Neuronal stem cell (in vitro differentiated cells): ENCODE data around the gene IRAK1.
A peak's percentile ranks its signal among the peaks of the same experiment; 100 is the strongest.

ENCODE experiments used
- DNase-seq: peaks from one replicate; pipeline ENCODE4 v3.0.0-alpha.2; 2013; ENCODE audit warnings: low spot score
- H2AFZ ChIP-seq: one replicate; pipeline ENCODE4 v1.6.1; 2013; ENCODE audit warnings: mild to moderate bottlenecking, low read length, inconsistent platforms
- H2AK5ac ChIP-seq: 2 replicates; pipeline ENCODE4 v1.6.1; 2013; ENCODE audit warnings: low read depth, mild to moderate bottlenecking, inconsistent platforms, low read length, moderate library complexity, mixed read lengths
- H2BK120ac ChIP-seq: 2 replicates; pipeline ENCODE4 v1.6.1; 2013; ENCODE audit warnings: low read depth, mild to moderate bottlenecking, inconsistent platforms, low read length, moderate library complexity, mixed read lengths
- H2BK12ac ChIP-seq: one replicate; pipeline ENCODE4 v1.6.1; 2013; ENCODE audit warnings: low read length, inconsistent platforms
- H2BK15ac ChIP-seq: 2 replicates; pipeline ENCODE4 v1.6.1; 2013; ENCODE audit warnings: mild to moderate bottlenecking, low read length, inconsistent platforms, mixed read lengths
- H2BK5ac ChIP-seq: one replicate; pipeline ENCODE4 v1.6.1; 2013; ENCODE audit warnings: inconsistent platforms, mild to moderate bottlenecking, low read length, moderate library complexity
- H3K14ac ChIP-seq: one replicate; pipeline ENCODE4 v1.6.1; 2013; ENCODE audit warnings: low read length, inconsistent platforms
- H3K18ac ChIP-seq: 2 replicates; pipeline ENCODE4 v1.6.1; 2013; ENCODE audit warnings: low read length, inconsistent platforms
- H3K23ac ChIP-seq: 2 replicates; pipeline ENCODE4 v1.6.1; 2013; ENCODE audit warnings: low read depth, mild to moderate bottlenecking, mixed read lengths, low read length, inconsistent platforms; ENCODE audit not compliant: poor library complexity
- H3K27ac ChIP-seq: replicated peaks from 3 replicates; pipeline ENCODE4 v1.5.1; 2013; ENCODE audit warnings: low read length, inconsistent platforms
- H3K27me3 ChIP-seq, 3 experiments: 2 replicates each; pipeline ENCODE4 v1.6.1; 2013; ENCODE audit warnings: low read length in 3 of 3, mild to moderate bottlenecking in 2 of 3, inconsistent platforms in 1 of 3, low read depth in 1 of 3, mixed read lengths in 1 of 3, moderate library complexity in 1 of 3; ENCODE audit not compliant: control insufficient read depth in 3 of 3, insufficient read depth in 3 of 3
- H3K36me3 ChIP-seq, 2 donors: replicated peaks in 1 of 2; 2 replicates each; pipeline ENCODE4 v1.6.1; 2013; ENCODE audit warnings: low read length in 2 of 2; ENCODE audit not compliant: control insufficient read depth in 2 of 2, insufficient read depth in 2 of 2
- H3K4ac ChIP-seq: 2 replicates; pipeline ENCODE4 v1.6.1; 2013; ENCODE audit warnings: inconsistent platforms, mild to moderate bottlenecking, low read length, moderate library complexity
- H3K4me1 ChIP-seq, 2 donors: 1 replicate in 1 of 2; 2 replicates in 1 of 2; pipeline ENCODE4 v1.6.1; 2013; ENCODE audit warnings: low read length in 2 of 2, low read depth in 1 of 2; ENCODE audit not compliant: control insufficient read depth in 2 of 2, insufficient read depth in 1 of 2
- H3K4me2 ChIP-seq: one replicate; pipeline ENCODE4 v1.6.1; 2013; ENCODE audit warnings: mild to moderate bottlenecking, low read length, inconsistent platforms; ENCODE audit not compliant: insufficient read depth, poor library complexity, severe bottlenecking
- H3K4me3 ChIP-seq, 2 donors: 2 replicates each; pipeline ENCODE4 v1.5.1; 2013; ENCODE audit warnings: low read length in 2 of 2, mild to moderate bottlenecking in 2 of 2, inconsistent platforms in 1 of 2, moderate library complexity in 1 of 2
- H3K79me1 ChIP-seq: one replicate; pipeline ENCODE4 v1.6.1; 2013; ENCODE audit warnings: low read depth, mild to moderate bottlenecking, inconsistent platforms, low read length, moderate library complexity
- H3K9ac ChIP-seq: one replicate; pipeline ENCODE4 v1.6.1; 2013; ENCODE audit warnings: mild to moderate bottlenecking, low read depth, low read length, inconsistent platforms; ENCODE audit not compliant: poor library complexity
- H3K9me3 ChIP-seq, 2 donors: replicated peaks in 1 of 2; 2 replicates each; pipeline versions ENCODE3 to v1.6.1; 2013; ENCODE audit warnings: low read length in 2 of 2, mild to moderate bottlenecking in 2 of 2, inconsistent platforms in 1 of 2, low read depth in 1 of 2, mixed read lengths in 1 of 2, moderate library complexity in 1 of 2; ENCODE audit not compliant: control insufficient read depth in 2 of 2, insufficient read depth in 1 of 2
- H4K8ac ChIP-seq: one replicate; pipeline ENCODE4 v1.6.1; 2013; ENCODE audit warnings: low read depth, mild to moderate bottlenecking, inconsistent platforms, low read length, moderate library complexity
- H4K91ac ChIP-seq: one replicate; pipeline ENCODE4 v1.6.1; 2013; ENCODE audit warnings: low read length, low read depth, mild to moderate bottlenecking, inconsistent platforms; ENCODE audit not compliant: poor library complexity
- WGBS, 2 donors: extraction: QIAGEN DNeasy Blood & Tissue Kit; methylation state at CpG; one replicate each; pipeline ENCODE4 v1.1.7; 2013; ENCODE audit warnings: missing lambda C conversion rate in 2 of 2, mixed read lengths in 1 of 2; ENCODE audit not compliant: insufficient read length in 2 of 2, insufficient replicate concordance in 1 of 2; ENCODE audit errors: extremely low coverage in 2 of 2; 5-methylcytosine and 5-hydroxymethylcytosine counted together

Gene IRAK1

DNA sequence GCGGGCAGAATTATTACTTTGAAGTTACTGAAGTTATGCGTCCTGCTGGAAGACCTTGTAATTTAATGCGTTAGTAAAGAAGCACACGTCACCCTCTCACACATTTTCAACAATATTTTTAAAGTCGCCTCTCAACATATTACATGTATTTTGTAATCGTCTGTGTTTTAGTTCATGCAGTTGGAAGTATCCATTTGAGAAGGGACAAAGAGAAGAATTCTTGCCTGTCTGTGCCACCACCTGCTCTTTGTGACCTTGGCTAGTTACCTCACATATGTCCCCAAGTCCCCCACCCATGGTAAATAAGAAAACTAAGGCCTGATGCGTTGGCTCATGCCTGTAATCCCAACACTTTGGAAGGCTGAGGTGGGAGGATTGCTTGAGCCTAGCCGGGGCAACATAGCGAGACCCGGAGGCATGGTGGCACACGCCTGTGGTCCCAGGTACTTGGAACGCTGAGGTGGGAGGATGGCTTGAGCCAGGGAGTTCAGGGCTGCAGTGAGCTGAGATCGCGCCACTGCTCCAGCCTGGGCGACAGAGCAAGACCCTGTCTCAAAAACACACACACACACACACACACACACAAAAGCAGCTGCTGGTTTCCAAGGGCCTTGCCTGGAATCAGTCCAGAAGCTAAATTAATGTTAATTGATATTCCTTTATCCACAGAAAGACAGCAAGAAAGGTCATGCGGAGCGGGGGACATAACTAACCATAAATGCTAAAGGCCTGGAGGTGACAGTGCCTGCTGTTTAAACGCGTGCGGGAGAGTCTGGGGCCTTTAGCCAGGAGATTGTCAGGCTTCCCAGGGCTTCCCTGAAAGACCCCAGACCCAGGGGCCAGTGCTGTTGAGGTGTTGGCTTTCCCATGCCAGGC lies 46.3 kb downstream of the IRAK1 start:
- H3K9me3 ChIP-seq = no peaks in the 10 kb centered on the region
- no peak overlapping the region for H2BK5ac ChIP-seq
- H2BK120ac ChIP-seq = no peak overlapping the region
- H3K27me3 ChIP-seq = peaks cover 0 to 21% (median 0%) of the 10 kb centered on the region in 3 experiments
- H3K36me3 ChIP-seq = peaks cover 0 to 14% of the 10 kb centered on the region in 2 donors
- H4K8ac ChIP-seq = no peak overlapping the region
- H3K23ac ChIP-seq = no peak overlapping the region
- peak overlapping the region; percentile 99 for H3K27ac ChIP-seq
- no peak overlapping the region for H2AK5ac ChIP-seq
- H3K4me1 ChIP-seq = peaks cover 7 to 23% of the 10 kb centered on the region in 2 donors
- H2BK15ac ChIP-seq = no peak overlapping the region
- H3K14ac ChIP-seq = no peak overlapping the region
- H3K4me2 ChIP-seq = peak overlapping the region; percentile 32
- H2BK12ac ChIP-seq = no peak overlapping the region
- H3K79me1 ChIP-seq = peaks cover 8% of the 10 kb centered on the region
- H3K18ac ChIP-seq = no peak overlapping the region
- peak overlapping the region; percentile 66 to 88 for H3K4me3 ChIP-seq
- no CpG with 5 or more reads among the region's 20 CpGs for WGBS, 2 donors
- peak overlapping the region; percentile 63 for H3K9ac ChIP-seq
- DNase-seq = no peak
- no peak overlapping the region for H3K4ac ChIP-seq
- H4K91ac ChIP-seq = no peak overlapping the region
- H2AFZ ChIP-seq = peak overlapping the region; percentile 78

GRCh38 chrX:153972368-153973126 lies 47.2 kb downstream of the IRAK1 start, which contains the start of gene TMEM187:
Gene TMEM187 (plus strand): TSS chrX:153972754. CDS start chrX:153982063, 9,309 bp downstream.
- H2AFZ ChIP-seq = peak within 1 kb of the TSS; percentile 78
- H3K9me3 ChIP-seq = no peaks in the 10 kb centered on the region
- H3K79me1 ChIP-seq = peaks cover 8% of the 10 kb centered on the region
- H2BK15ac ChIP-seq = peak within 1 kb of the TSS; percentile 75
- H3K4me3 ChIP-seq = peak within 1 kb of the TSS; percentile 66 to 88
- H2AK5ac ChIP-seq = no peak within 1 kb of the TSS
- no peak within 1 kb of the TSS for H4K91ac ChIP-seq
- peak within 1 kb of the TSS; percentile 57 for H3K4me2 ChIP-seq
- no peak within 1 kb of the TSS for H2BK12ac ChIP-seq
- no CpG with 5 or more reads among the region's 103 CpGs for WGBS, 2 donors
- H2BK120ac ChIP-seq = peak within 1 kb of the TSS; percentile 91
- peak within 1 kb of the TSS; percentile 38 for H3K14ac ChIP-seq
- peaks cover 0 to 22% of the 10 kb centered on the region in 2 donors for H3K36me3 ChIP-seq
- peaks cover 0 to 21% (median 0%) of the 10 kb centered on the region in 3 experiments for H3K27me3 ChIP-seq
- H3K4me1 ChIP-seq = peaks cover 13 to 32% of the 10 kb centered on the region in 2 donors
- H3K9ac ChIP-seq = peak within 1 kb of the TSS; percentile 93
- peak within 1 kb of the TSS; percentile 87 for H2BK5ac ChIP-seq
- peak within 1 kb of the TSS; percentile 99 for H3K18ac ChIP-seq
- no peak within 1 kb of the TSS for H4K8ac ChIP-seq
- DNase-seq = peak; percentile 77
- H3K27ac ChIP-seq = peak within 1 kb of the TSS; percentile 99
- H3K4ac ChIP-seq = no peak within 1 kb of the TSS
- H3K23ac ChIP-seq = peak within 1 kb of the TSS; percentile 85

- Histone ChIP-seq H3K79me1 (peaks cover 8% of the 10 kb centered on the region), H3K9me3 (no peaks in the 10 kb centered on the region), H3K36me3 (peaks cover 0 to 30% of the 10 kb centered on the region in 2 donors), H3K4me3 (peak within 1 kb of the TSS; percentile 66 to 88), H3K14ac (peak within 1 kb of the TSS; percentile 71), H3K27me3 (peaks cover 0 to 18% (median 0%) of the 10 kb centered on the region in 3 experiments), H2BK120ac (peak within 1 kb of the TSS; percentile 91), H4K8ac (peak within 1 kb of the TSS; percentile 3), H3K4me2 (peak within 1 kb of the TSS; percentile 57), H3K4ac (peak within 1 kb of the TSS; percentile 76), H2AFZ (peak within 1 kb of the TSS; percentile 78), H2BK15ac (peak within 1 kb of the TSS; percentile 75), H2AK5ac (peak within 1 kb of the TSS; percentile 94), H2BK12ac (no peak within 1 kb of the TSS), H3K27ac (peak within 1 kb of the TSS; percentile 99), H4K91ac (no peak within 1 kb of the TSS), H3K9ac (peak within 1 kb of the TSS; percentile 93), H3K4me1 (peaks cover 18 to 32% of the 10 kb centered on the region in 2 donors), H2BK5ac (peak within 1 kb of the TSS; percentile 87), H3K23ac (peak within 1 kb of the TSS; percentile 85), H3K18ac (peak within 1 kb of the TSS; percentile 99)
- peak; percentile 88 for DNase-seq
- no CpG with 5 or more reads among the region's 96 CpGs for WGBS, 2 donors
Measured at GRCh38 chrX:153971450-153972367, 48.0 kb downstream of the IRAK1 start, which contains the start of gene HCFC1. Gene HCFC1 (minus strand): TSS chrX:153971818. CDS start chrX:153970840, 978 bp downstream.
